HCT116 (cell line): ENCODE data around the gene VAV2. TPM values are rescaled to one million over a fixed set of nuclear protein-coding genes. Genes with fewer than 3 reads are reported as not detected.

Experiments used
- ATAC-seq: fragments of 200-7000 bp; cut with Tn5 transposase; 2 replicates; pipeline ENCODE4 v1.9.1; 2020; ENCODE audit warnings: mild to moderate bottlenecking, moderate library complexity
- BruUV-seq: library from RNA; stranded (reverse); fragments of 400-500 nt; replicated peaks from 2 replicates; lab custom pipeline; 2021; lab: Mats Ljungman, UMichigan
- CTCF ChIA-PET: fragments of 300-600 bp; sonication (Branson Sonifier 250); formaldehyde crosslinking; loops from one replicate; lab custom pipeline; 2021; ENCODE audit warnings: antibody characterized with exemption; lab: Charles Lee
- POLR2A ChIA-PET: fragments of 300-600, 350-600 bp; sonication (Branson Sonifier 250); formaldehyde crosslinking; loops from one replicate; lab custom pipeline; 2021; ENCODE audit warnings: antibody characterized with exemption; lab: Charles Lee
- RAD21 ChIA-PET, 2 experiments: fragments of 300-600 bp; sonication (Branson Sonifier 250); formaldehyde crosslinking; loops; one replicate each; lab custom pipeline; 2023; ENCODE audit warnings: low total read pairs in 2 of 2; ENCODE audit not compliant: uncharacterized antibody in 2 of 2, unreplicated experiment in 2 of 2, low non-redundant PET in 1 of 2; lab: Charles Lee
- DNase-seq: peaks from one replicate; pipeline ENCODE4 v3.0.0-alpha.2; 2010; ENCODE audit warnings: low read depth, low spot score
- H2AFZ ChIP-seq: fragments of 200-600 bp; shearing (Covaris generic), sonication (generic); 2 replicates; pipeline ENCODE4 v1.6.1; 2017; ENCODE audit warnings: low read depth, mixed run types, mixed read lengths, antibody characterized with exemption, low read length; ENCODE audit not compliant: poor library complexity, severe bottlenecking
- H3K27ac ChIP-seq: 2 replicates; pipeline ENCODE4 v1.5.1; 2012; ENCODE audit warnings: low read depth, low read length
- H3K27me3 ChIP-seq: fragments of 200-600 bp; sonication (generic); 2 replicates; pipeline ENCODE4 v1.6.1; 2016; ENCODE audit warnings: mixed run types, low read length, mixed read lengths; ENCODE audit not compliant: insufficient read depth
- H3K36me3 ChIP-seq, 2 experiments: fragments of 200-500 bp in 1 of 2; fragments of 200-600 bp in 1 of 2; sonication (Bioruptor generic) in 1 of 2; sonication (generic) in 1 of 2; 2 replicates each; pipeline versions ENCODE4 v1.5.1 to v1.6.1; 2014 to 2016; ENCODE audit warnings: low read length in 2 of 2, inconsistent platforms in 1 of 2, mixed read lengths in 1 of 2, mixed run types in 1 of 2; ENCODE audit not compliant: insufficient read depth in 2 of 2, control insufficient read depth in 1 of 2
- H3K4me1 ChIP-seq, 2 experiments: fragments of 200-600 bp in 1 of 2; sonication (generic) in 1 of 2; 2 replicates each; pipeline versions ENCODE4 v1.5.1 to v1.6.1; 2012 to 2017; ENCODE audit warnings: low read length in 2 of 2, inconsistent platforms in 1 of 2, mild to moderate bottlenecking in 1 of 2, mixed read lengths in 1 of 2, mixed run types in 1 of 2, moderate library complexity in 1 of 2; ENCODE audit not compliant: insufficient read depth in 2 of 2, control insufficient read depth in 1 of 2
- H3K4me2 ChIP-seq: fragments of 200-600 bp; sonication (generic); 2 replicates; pipeline ENCODE4 v1.6.1; 2017; ENCODE audit warnings: mixed run types, low read length, mixed read lengths
- H3K4me3 ChIP-seq, 2 experiments: fragments of 200-600 bp in 1 of 2; sonication (generic) in 1 of 2; replicated peaks in 1 of 2; 2 replicates each; pipeline ENCODE4 v1.5.1; 2011 to 2016; ENCODE audit warnings: low read length in 2 of 2, control low read depth in 1 of 2, low read depth in 1 of 2, mild to moderate bottlenecking in 1 of 2, mixed read lengths in 1 of 2, mixed run types in 1 of 2
- H3K79me2 ChIP-seq: fragments of 200-600 bp; sonication (generic); 2 replicates; pipeline ENCODE4 v1.6.1; 2017; ENCODE audit warnings: mild to moderate bottlenecking, mixed run types, low read length, moderate library complexity, mixed read lengths; ENCODE audit not compliant: insufficient read depth
- H3K9ac ChIP-seq: fragments of 200-600 bp; sonication (generic); 2 replicates; pipeline ENCODE4 v1.6.1; 2016; ENCODE audit warnings: low read length, mixed read lengths
- H3K9me2 ChIP-seq: fragments of 200-600 bp; sonication (generic), shearing (Covaris generic); 2 replicates; pipeline ENCODE4 v1.6.1; 2017; ENCODE audit warnings: mixed run types, mild to moderate bottlenecking, moderate library complexity; ENCODE audit not compliant: insufficient read depth
- H3K9me3 ChIP-seq, 2 experiments: fragments of 200-500 bp in 1 of 2; fragments of 200-600 bp in 1 of 2; sonication (Bioruptor generic) in 1 of 2; sonication (generic) in 1 of 2; 2 replicates each; pipeline ENCODE4 v1.6.1; 2014 to 2017; ENCODE audit warnings: low read length in 2 of 2, mixed read lengths in 2 of 2, inconsistent platforms in 1 of 2, low read depth in 1 of 2, mild to moderate bottlenecking in 1 of 2, mixed run types in 1 of 2, moderate library complexity in 1 of 2; ENCODE audit not compliant: control insufficient read depth in 1 of 2, insufficient read depth in 1 of 2
- H4K20me1 ChIP-seq: fragments of 200-600 bp; sonication (generic), shearing (Covaris generic); 2 replicates; pipeline ENCODE4 v1.6.1; 2017; ENCODE audit warnings: mixed run types, mild to moderate bottlenecking, moderate library complexity; ENCODE audit not compliant: insufficient read depth
- CTCF ChIP-seq, 3 experiments: fragments of 200-600 bp in 1 of 3; sonication (generic) in 1 of 3; IDR thresholded peaks in 2 of 3; conservative IDR thresholded peaks in 1 of 3; 2 replicates each; pipeline ENCODE4 v1.5.1; 2012 to 2017; ENCODE audit warnings: low read depth in 2 of 3, low read length in 2 of 3, antibody characterized with exemption in 1 of 3, borderline replicate concordance in 1 of 3, control low read depth in 1 of 3, mild to moderate bottlenecking in 1 of 3, mixed read lengths in 1 of 3, mixed run types in 1 of 3, moderate library complexity in 1 of 3; ENCODE audit not compliant: insufficient read depth in 1 of 3
- FOSL1 ChIP-seq: IDR thresholded peaks from 2 replicates; pipeline ENCODE4 v1.6.1; 2012; ENCODE audit warnings: low read depth
- MAX ChIP-seq: IDR thresholded peaks from 2 replicates; pipeline ENCODE4 v1.6.1; 2012
- RAD21 ChIP-seq: IDR thresholded peaks from 2 replicates; pipeline ENCODE4 v1.6.1; 2012; ENCODE audit warnings: low read depth, mild to moderate bottlenecking
- REST ChIP-seq: IDR thresholded peaks from 2 replicates; pipeline ENCODE4 v1.6.1; 2012; ENCODE audit warnings: low read depth
- TCF7L2 ChIP-seq: IDR thresholded peaks from 2 replicates; pipeline ENCODE4 v1.7.0; 2011; ENCODE audit warnings: borderline replicate concordance, inconsistent platforms; ENCODE audit not compliant: insufficient read depth, insufficient read length; ENCODE audit errors: extremely low read depth
- ZNF274 ChIP-seq: fragments of 200-500 bp; sonication (Bioruptor generic); IDR thresholded peaks from 2 replicates; pipeline ENCODE4 v1.6.1; 2014; ENCODE audit warnings: mild to moderate bottlenecking, low read depth, low read length, inconsistent platforms
- intact Hi-C: fragments of 100-400 bp; cut with micrococcal nuclease; formaldehyde crosslinking; loops from 2 replicates; pipeline ENCODE4 v1.10.0; 2022
- total RNA-seq: library from RNA; stranded (reverse); gene quantifications from one replicate; pipeline ENCODE4 v1.2.1, GENCODE V29; 2021; ENCODE audit not compliant: unreplicated experiment

Gene VAV2
- total RNA-seq, 1 experiment from 2014 or later: 33.2 TPM

GRCh38 chr9:133807037-133807436 is 185.1 kb downstream of the VAV2 start:
- H3K9me2 ChIP-seq: no peaks in the 10 kb centered on the region
- no peak overlapping the region for H3K9ac ChIP-seq
- ChIA-PET CTCF (no interaction called here), POLR2A (no interaction called here), RAD21 (no interaction called here)
- no peak overlapping the region for H2AFZ ChIP-seq
- DNase-seq (no peak), ATAC-seq (no peak)
- H4K20me1 ChIP-seq: no peaks in the 10 kb centered on the region
- no peaks in the 10 kb centered on the region for H3K79me2 ChIP-seq
- no peak overlapping the region for H3K4me3 ChIP-seq
- no TSS peak for BruUV-seq
- no peaks in the 10 kb centered on the region for H3K27me3 ChIP-seq
- no peaks in the 10 kb centered on the region for H3K9me3 ChIP-seq
- no peaks in the 10 kb centered on the region for H3K4me1 ChIP-seq
- H3K27ac ChIP-seq: no peak overlapping the region
- intact Hi-C loops: no loop called here
- TF ChIP-seq ZNF274 (no peak), TCF7L2 (no peak), CTCF (IDR thresholded peaks at IDR 0.05 in 2 of 3, conservative IDR thresholded peaks at IDR 0.05 in 1 of 3; ENCODE audit: borderline replicate concordance in 1 of 3, insufficient read depth in 1 of 3, low read depth in 2 of 3, low read length in 2 of 3) (no peak), REST (no peak), FOSL1 (no peak), MAX (no peak), RAD21 (no peak)
- H3K4me2 ChIP-seq: no peak overlapping the region
- no peaks in the 10 kb centered on the region for H3K36me3 ChIP-seq
